NOMO-1 treated with dmso at 0.1 percent for 144 hours (cell line): Measurements from ENCODE around the gene RRAS2.
"Not testable (repeated sequence)": the region's sequence is repeated elsewhere in the genome, so short reads cannot be mapped to it uniquely, and the experiment has no call there.

Experiments used
- DNase-seq: peaks from one replicate; lab custom pipeline; 2025; ENCODE audit not compliant: unreplicated experiment; lab: John Stamatoyannopoulos, UW

Gene RRAS2

DNA sequence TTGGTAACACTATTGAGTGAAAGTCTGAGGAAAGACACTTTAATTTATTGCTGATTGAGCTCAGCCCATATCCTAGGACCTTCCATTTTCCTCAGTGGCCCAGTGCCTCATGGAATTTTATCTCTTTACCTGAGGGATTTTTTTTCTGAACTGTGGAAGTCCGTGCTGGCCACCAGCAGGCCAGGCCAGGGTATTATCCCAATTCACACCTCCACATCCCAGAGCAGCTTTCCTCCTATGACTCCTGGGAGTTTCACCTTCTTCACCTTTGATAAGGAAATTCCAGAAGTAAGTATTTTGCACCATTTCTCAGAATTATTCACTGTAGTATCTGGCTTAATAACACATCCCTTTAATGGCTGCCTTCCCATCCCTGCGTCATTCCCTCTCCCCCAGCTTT lies 13.0 kb upstream of the RRAS2 start:
- no peak for DNase-seq

DNA sequence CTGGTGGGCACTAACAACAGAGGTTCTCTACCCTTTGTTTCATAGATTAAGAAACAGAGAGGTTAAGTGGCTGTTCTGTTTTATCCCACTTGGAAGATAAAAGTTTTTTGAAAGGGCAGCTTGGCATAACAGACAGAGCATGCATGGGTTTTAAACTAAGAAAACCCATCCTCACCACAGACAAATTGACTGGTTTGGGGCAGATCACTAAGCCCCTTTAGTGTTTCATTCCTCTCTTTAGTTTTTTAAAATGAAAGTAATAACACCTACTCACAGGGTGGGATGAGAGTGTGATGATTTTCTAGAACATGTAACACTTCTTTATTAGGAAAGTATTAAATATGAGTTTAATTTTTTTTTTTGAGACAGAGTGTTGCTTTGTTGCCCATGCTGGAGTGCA lies 12.3 kb upstream of the RRAS2 start:
- no peak for DNase-seq

DNA sequence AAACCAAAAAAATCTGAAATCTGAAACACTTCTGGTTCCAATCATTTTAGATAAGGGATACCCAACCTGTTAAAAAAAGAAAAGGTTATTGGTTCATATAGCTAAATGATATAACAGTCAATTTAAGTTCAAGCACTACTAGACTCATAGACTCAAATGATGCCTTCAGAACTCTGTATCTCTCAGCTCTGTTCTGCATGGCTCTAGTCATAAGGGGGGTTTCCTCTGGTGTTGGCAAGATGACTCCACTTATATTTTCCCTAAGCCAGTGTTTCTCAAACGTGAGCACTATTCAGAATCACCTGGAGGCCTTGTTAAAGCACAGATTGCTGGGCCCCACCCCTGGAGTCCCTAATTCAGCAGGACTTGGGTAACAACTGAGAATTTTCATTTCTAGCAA lies 11.5 kb upstream of the RRAS2 start:
- no peak for DNase-seq

DNA sequence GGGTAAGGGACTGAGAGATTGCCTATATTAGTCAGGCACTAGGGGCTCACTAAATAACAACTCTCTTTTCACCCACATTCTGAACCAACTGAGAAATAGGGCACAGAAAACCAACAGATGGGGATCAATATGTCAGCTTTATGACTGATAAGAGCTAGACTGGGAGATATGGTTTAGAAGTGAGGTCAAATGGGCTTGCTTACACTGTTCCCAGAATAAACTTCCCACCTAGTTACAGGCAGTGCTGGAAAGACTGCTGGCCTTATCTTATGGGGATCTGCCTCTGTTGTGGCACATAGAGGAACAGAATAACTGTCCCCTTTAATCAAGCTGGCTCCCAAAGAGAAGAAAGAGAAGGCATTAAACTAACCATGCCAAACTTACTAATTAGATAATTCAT lies 10.6 kb upstream of the RRAS2 start:
- DNase-seq = no peak

GRCh38 chr11:14366936-14367335 lies 8.0 kb upstream of the RRAS2 start:
- no peak for DNase-seq

GRCh38 chr11:14364322-14364721 lies 5.3 kb upstream of the RRAS2 start:
- DNase-seq = no peak

DNA sequence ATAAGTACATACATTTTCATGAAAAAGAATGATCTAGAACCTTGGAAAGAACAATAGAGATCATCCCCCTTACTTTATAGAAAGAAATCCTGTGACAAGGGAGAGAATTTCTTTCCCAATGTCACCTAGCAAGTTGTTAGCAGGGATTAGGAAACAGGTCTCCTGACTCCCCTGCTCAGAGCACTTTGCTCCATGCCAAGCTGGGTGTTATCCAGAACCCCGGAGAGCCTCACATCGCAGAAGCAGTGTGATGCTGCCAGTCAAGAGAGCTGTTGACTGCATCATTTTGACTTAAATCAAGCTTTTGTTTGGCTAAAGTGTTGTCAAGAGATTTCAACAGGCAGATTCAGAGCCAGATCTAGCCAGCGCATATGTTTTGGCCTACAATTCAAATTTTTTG lies 3.6 kb upstream of the RRAS2 start:
- DNase-seq = no peak

- DNase-seq = no peak
Measured at GRCh38 chr11:14361951-14362350, 3.0 kb upstream of the RRAS2 start.

- no peak for DNase-seq
Measured at GRCh38 chr11:14360976-14361375, 2.0 kb upstream of the RRAS2 start.

DNA sequence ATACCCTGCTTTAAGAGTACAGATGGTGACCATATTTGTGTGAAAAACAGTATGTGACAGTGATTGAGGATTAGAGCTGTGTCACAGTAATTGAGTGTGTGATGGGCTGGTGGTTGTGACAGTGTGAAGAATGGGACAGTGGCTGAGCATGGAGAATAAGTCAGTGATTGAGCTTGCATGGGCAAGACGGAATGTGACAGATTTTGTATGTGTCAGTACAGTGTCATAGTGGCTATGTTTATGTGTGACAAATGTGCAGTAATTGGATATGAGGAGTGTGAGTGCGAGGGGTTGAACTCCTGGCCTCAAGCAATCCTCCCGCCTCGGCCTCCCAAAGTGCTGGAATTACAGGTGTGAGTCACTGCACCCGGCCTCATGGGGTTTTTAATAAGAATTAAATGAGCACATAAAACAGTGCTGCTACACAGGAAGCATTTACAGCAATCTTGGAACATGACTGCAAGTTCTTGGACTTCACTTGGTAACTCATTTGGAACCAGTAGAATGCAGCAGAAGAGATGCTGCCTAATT lies 583 bp upstream of the RRAS2 start:
- DNase-seq = no peak

DNA sequence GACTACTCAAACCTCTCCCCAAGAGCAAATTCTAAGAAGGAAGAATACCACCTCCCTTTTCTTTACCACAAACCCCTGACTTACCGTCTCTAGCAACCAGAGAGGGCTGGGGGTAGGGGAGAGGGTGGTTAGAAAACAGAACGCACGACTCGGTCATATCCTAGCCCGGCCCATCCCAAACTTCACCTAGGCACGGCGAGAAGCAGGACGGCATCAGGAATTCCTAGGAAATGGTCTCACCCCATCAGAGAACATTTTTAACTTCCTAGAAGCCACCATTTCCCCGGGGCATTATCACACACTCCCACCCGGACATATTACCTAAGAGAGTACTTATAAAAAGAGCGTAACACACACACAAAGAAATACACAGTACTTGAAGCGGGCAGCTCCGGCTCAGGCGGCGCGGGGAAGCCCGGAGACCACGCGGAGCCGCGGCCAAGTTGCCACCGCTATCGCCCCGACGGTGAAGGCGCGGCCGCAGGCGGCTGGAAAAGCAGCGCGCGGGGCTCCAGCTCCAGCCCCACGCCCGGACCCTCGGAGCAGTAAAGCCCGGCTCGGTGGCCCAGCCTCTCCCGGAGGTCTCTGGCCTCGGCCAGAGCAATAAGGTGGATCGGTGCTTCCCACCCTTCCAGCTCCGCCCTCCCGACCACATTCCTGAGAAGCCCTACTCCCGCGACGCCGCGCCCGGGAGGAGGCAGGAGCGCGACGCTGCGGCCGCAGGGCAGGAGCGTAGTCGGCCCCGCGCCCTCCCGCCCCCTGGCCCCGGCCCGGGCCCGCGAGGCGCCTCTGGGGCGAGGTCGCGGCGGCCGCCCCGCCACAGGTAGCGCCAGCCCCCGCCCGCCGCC lies 878 bp downstream of the RRAS2 start:
- no peak for DNase-seq

DNA sequence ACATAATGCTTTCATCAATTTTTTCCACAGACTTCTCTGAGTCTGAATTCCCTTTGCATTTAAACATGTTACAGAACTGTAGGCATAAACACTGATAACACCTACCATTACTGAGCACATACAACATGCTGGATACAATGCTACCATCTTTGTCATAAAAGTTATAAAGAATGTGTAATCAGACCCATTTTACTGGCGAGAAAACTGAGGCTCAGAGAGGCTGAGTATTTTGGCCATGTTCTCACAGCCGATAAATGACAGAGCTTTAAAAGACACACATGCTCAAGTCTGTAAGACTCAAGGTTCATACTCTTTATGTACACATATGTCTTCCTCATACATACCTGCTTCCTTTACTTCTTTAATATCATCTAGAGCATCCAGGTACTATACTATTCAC lies 2.6 kb downstream of the RRAS2 start:
- no peak for DNase-seq

GRCh38 chr11:14354604-14355003 lies 4.4 kb downstream of the RRAS2 start:
- not testable (repeated sequence) for DNase-seq

- no peak for DNase-seq
Measured at GRCh38 chr11:14350716-14351238, 8.2 kb downstream of the RRAS2 start.

DNA sequence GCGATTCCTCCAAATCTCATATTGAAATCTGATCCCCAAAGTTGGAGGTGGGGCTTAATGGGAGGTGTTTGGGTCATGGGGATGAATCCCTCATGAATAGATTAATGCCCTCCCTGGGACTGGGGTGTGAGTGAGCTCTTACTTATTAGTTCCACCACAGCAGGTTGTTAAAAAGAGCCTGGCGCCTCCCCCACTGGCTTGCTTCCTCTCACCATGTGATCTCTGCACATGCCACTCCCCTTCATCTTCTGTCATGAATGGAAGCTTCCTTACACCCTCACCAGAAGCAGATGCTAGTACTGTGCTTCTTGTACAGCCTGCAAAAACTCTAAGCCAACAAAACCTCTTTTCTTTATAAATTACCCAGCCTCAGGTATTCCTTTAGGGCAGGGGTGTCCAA lies 8.8 kb downstream of the RRAS2 start:
- DNase-seq = no peak

DNA sequence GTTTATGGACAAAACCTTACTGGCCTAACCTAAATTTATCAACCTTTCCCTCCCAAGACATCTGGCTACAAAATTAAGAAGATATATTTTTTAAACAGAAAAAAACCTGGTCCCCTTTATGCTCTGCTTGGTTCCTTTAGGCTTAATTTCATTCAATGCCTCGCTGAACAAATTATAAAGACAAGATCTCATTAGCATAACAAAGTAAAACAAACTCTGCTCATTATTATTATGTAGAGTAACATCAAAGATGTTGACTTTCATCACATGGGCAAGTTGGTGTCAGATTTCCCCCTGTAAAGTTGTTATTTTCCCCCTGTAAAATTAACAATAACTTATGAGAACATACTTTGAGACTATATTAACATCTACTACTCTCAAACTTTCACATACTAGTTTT lies 11.0 kb downstream of the RRAS2 start:
- no peak for DNase-seq

DNA sequence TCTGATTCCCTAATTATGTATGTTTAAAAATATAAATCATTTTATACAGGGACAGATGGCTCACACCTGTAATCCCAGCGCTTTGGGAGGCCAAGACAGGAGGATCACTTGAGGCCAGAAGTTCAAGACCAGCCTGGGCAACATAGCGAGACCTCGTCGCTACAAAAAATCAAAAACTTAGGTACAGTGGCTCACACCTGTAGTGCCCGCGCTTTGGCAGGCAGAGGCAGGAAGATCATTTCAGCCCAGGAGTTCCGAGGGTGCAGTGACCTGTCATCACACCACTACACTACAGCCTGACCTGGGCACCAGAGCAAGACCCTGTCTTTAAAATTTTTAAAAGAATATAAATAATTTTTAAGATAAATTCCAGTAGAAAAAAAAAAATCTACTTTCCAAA lies 11.5 kb downstream of the RRAS2 start:
- DNase-seq = no peak

DNA sequence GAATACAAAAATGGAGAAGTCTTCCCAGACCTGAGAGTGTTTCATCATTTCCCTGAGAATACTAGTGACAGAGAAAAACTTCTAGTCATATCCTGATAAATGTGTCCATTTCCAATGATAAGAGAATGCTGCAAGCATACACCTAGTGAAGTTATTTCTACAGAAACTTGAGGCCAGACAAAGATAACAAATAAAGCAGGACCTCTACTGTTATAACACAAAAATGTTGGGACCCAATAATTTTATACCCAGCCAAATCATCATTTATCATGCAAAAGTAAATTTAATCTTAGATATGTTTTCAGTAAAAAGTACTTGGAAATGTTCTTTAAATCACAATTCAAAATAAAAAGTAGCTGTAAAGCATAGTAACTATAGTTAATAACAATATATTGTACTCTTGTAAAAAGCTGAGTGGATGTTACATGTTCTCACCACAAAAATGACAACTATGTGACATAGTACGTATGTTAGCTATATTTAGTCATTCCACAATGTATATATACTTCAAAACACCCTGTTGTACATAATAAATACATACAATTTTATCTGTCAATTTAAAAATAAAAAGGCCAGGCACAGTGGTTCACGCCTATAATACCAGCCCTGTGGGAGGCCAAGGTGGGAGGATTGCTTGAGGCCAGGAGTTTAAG lies 12.6 kb downstream of the RRAS2 start:
- DNase-seq = no peak

- no peak for DNase-seq
Measured at GRCh38 chr11:14345668-14346067, 13.3 kb downstream of the RRAS2 start.

DNA sequence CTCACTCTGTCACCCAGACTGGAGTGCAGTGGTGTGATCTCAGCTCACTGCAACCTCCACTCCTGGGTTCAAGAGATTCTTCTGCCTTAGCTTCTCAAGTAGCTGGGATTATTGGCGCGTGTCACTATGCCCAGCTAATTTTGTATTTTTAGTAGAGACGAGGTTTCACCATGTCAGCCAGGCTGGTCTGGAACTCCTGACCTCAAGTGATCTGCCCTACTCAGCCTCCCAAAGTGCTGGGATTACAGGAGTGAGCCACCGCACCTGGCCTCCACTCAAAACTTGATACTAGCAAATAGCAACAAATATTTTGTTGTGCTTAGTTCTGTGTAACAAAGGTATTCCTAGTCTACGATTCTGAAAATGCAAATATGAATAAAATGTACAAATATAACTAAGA lies 14.0 kb downstream of the RRAS2 start:
- not testable (repeated sequence) for DNase-seq

DNA sequence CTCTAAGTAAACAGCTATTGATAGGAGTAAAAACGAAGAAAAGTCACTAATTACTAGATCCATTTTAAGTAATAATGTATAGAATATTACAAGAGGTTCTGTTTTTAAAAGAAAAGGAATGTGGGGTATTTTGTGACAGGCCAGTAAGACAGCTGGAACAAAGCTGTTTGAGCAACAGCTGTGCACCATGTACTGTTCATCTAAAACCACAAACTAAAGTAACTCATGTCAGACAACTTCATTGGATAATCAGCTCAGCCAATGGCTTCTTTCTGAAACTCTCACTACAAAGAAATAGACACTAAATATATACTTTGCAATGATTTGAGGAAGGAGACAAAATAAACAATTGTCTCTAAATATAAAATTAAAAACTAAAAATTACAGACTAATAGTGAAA lies 16.1 kb downstream of the RRAS2 start:
- no peak for DNase-seq

DNA sequence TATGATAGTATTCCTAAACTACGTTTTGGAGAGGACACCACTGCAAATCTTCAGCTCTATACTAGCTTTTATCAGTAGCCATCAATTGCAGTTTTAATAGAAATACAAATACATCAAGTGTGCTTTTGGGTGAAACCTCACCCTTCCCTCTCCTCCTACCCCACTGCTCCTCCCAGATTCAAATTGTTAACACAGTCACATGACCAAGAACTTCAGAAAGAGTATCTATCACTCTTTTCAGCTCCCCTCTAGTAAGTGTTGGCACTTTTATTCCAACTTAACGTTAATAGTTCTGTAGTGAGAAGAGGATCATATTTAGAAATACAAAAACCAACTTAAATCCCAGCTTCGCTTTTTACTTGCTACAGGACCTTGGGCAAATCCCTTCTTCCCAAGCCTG lies 17.0 kb downstream of the RRAS2 start:
- no peak for DNase-seq
